Embryonic facial prominence (tissue), 1 donor: ENCODE measurements around the gene BRPF1.

Experiments used
- DNase-seq: peaks from one replicate; pipeline ENCODE4 v3.0.0-alpha.2; 2016; ENCODE audit errors: extremely low spot score

Gene BRPF1

DNA sequence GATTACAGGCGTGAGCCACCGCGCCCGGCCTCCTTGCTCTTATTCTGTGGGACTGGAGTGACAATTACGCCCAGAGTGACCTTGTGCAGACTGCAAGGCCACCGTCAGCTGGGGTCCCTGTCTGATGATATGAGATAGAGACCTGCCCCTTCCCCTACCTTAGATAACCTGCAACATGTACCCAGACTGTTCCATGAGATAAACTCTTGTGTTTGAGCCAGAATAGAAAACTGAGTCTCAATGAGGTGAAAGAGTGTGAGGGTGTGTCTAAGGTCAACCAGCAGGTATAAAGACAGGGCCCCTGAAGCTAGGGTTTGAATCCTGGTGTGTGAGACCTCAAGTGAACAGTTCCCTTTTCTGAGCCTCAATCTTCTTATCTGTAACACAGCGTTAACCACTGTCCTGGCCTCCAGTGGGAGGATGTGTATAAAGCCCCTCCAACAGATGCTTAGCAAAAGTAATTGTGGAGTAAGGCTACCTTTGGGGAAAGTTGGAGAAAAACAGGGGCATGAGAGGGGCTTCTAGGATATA, 54.7 kb downstream of the BRPF1 start:
- DNase-seq: no peak

DNA sequence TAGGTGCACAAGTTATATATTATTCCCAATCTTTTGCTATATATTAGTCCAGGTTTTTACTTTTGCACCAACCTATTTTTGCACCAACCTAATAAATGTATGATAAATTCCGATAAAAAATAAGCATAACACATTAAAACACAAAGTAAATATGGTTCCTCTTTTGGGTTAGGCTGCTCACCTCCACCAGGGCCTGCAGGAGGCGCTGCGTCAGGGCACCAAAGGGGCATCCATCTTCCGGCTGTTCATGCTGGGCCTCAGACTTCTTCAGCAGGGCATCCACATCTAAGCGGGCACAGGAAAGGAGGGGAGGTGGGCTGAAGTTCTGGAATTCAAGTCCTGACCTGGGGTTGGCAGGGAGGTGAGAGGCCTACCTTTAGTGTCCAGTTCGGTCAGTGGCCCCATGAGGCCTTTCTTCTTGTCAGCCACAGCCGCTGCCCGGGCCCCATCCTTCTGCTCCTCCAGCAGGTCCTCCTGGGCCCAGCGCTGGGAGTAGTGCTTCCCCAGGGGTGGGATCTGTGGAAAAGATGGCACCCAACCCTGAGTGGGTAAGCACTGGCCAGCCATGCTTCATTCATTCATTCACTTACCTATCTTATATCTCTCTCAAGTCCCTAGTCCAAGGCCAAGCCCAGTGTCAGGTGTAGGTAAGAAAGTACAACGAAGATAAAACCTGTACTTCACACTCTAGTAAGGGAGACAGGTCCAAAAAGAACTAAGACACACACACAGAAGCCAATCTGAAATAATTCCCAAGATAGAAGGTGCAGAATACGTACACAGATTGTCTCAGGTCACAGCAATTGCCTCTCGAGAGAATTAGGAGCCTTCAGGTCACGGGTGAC, 55.5 kb downstream of the BRPF1 start:
- DNase-seq: no peak

DNA sequence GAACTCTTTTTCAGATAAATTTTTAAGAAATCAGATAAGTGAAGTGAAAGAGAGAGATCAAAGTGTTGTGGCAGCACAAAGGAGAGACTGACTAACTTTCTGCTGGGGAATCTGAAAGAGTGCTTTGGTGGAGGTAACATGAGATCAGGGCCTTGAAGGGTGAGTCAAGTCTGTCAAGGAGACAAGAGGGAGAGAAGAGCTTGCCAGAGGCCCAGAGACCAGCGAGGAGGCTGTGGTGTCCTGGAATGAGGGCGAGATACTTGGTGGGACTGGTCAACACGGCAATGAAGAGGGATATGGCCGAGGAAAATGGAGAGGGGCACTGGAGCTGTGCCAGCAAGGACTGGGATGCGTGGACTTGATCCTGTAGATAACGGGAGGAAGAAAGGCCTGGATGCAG, 56.2 kb downstream of the BRPF1 start:
- no peak for DNase-seq

DNA sequence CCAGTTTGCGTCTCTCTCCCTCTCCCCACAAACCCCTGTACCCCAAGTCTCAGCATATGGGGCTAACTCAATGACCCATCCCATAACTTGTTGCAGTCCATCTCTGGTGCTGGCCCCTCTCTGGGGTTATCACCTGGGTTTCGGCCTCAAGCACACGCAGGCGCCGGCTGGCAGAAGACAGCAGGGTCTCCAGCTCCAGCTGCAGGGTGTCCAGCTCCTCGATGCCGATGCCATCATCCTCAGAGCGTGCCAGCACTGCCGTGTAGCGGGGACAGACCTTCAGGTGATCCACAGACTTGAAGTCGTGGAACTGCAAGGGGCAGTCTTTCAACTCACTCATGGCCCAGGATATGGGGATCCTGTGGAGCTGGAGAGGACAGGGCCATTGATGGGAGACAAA, 59.6 kb downstream of the BRPF1 start:
- DNase-seq: no peak

DNA sequence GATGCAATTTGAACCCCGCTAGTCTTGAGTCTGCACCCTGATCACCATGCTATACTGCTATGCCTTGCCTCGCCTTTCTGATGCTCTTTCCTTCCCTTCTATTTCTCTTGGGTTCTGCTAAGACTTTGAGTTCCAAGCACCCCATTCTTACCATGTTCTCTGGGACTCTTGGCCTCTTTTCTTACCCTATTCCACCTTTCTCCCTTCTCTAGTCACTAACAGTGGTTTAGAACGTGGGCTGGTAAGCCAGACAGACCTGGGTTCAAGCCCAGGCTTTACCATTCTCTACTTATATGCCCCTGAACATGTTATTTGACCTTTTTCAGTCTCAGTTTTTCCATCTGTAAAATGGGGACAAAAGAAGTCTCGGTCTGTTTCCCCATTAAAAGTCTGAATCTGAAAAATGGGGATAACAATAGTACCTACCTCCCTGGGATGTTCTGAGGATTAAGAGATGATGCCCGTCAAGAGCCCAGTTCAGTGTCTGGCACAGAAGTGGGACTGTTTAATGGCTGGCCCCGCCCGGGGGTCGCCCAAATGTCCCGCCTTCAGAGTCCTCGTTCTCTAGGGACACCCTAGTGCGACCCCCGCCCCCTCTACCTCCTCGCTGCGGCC, 60.4 kb downstream of the BRPF1 start:
- no peak for DNase-seq

DNA sequence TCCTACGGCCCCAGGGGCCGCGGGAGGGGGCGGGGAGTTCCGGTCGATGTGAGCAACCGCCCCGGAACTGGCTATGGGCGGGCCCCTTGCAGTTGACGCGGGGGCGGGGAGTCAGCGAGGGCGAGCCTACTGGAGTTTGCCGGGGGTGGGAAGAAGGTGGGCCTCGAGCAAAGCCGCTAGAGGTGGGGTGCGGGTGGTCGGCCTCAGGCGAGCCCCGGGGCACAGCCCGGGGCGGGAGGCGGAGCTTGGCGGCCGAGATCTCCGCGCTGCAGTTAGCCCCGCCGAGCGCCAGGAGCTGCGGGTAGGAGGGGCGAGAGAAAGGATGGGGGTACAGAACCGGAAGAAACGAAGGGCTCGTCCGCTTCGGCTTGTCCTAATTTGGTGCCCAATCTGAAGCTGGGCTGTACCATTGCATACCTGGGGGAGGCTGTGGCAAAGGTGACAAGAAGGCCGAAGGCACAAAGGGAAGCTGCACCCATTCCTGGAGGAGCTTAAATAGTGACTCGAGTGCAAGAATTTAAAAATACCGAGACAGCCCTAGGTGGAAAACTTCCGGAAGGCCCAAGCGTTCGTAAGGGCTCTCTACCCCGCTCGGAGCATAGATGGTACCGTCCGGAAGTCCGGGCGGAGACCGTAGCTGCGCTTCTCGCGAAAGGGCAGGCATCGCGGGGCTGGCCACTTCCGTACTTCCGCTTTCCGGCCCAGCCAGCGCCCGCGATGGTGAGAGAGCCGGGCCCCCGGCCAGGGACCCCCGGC, 61.0 kb downstream of the BRPF1 start, which contains the start of the genes ARPC4 and TADA3:
Gene ARPC4, plus strand, starts transcription at position 678 of the 756 bp plus-strand sequence. Its CDS starts 40 bp downstream, at position 718.
Gene TADA3, minus strand, starts transcription at position 69 of the 756 bp plus-strand sequence. CDS start 1,007 bp downstream, outside the sequence.
- DNase-seq: peak; percentile 96

DNA sequence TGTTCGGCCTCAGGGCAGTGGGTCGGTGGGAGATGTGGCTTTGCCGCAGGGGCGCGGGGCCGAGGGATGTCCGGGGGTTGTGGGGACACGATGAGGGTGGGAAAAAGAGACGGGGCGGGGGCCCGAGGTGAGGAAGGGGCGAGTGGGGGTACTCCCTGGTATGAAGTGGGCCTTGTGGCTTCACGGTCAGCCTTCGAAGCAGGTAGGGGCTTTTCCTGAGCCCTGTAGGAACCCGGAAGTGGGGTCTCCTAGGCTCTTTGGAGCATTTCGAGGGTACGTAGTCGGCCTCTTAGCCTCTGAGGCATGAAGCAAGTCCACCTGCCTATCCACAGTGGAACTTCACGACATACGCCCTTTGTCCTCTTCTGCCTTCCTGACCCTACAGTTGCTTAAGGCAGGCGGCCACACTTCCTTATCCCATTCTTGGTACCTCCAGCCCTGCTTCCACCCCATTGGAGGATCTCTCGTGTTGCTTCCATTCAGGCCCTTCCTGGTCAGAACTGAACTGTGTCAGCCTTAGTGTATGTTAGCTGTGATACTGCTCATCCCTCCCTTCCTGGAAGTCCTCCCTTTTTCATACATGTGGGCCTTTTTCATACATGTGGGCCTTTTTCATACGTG, 61.7 kb downstream of the BRPF1 start:
- DNase-seq: no peak

DNA sequence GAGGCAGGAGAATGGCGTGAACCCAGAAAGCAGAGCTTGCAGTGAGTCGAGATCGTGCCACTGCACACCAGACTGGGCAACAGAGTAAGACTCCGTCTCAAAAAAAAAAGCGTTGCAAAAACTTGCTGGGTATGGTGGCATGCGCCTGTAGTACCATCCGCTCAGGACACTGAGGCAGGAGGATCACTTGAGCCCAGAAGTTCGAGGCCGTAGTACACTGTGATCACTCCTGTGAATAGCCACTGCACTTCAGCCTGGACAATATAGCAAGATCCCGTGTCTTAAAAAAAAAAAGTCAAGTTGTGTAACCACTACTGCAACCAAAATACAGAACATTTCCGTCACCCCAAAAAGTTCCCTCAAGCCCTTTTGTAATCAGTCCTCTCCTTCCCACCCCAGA, 62.9 kb downstream of the BRPF1 start:
- DNase-seq: no peak

DNA sequence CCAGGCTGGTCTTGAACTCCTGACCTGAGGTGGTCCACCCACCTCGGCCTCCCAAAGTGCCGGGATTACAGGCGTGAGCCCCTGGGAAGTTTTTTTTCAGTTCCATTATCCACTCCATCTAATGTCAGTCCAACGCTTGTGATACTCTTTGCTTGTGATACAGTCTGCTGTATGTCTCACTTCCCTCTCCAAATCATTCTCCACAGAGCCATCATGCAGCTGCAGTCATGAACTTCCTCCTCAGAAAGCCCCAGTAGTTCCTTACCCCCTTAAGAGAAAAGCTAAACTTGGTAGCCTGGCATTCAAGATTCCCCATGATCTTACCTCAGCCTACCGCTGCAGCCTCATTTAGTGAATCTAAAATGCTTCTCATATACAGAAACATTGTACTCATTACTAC, 63.7 kb downstream of the BRPF1 start:
- no peak for DNase-seq

DNA sequence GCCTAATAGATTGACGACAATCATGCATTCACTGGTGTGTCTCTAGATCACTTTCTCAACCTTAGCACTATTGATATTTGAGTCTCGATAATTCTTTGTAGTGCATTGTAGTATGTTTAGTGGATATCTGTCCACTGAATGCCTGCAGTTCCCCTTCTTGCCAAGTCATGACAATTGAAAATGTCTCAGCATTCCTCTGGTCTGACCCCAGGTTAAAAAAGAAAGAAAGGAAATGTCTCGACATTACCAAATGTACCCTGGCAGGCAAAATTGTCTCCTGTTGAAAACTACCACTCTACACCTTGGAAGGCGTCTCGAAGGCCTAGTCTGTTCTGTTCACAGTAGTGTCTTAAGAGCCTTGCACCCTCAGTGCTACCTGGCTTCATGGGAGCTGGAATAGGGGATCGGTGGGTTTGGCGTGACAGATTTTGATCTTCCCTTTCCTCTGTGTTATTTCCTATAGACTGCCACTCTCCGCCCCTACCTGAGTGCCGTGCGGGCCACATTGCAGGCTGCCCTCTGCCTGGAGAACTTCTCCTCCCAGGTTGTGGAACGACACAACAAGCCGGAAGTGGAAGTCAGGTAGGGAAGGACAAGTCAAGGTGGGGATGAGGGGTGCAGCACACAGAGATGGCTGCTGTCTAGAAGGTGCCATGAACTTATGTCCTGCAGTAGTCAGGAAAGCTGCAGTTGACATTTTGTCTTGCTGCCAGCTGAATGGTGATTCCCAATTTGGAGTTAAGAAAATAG, 65.8 kb downstream of the BRPF1 start:
- no peak for DNase-seq
